Stimulated activated CD4-positive, alpha-beta T cell treated with anti-CD3 and anti-CD28 coated beads, Interleukin-12 subunit alpha, Interleukin-12 subunit beta, amount 100 ng/mL, for 4 hours (primary cell): Measurements from ENCODE around the gene SHISA8.
"Not testable (repeated sequence)": the region's sequence is repeated elsewhere in the genome, so short reads cannot be mapped to it uniquely, and the experiment has no call there.

Experiments used
- DNase-seq: peaks from one replicate; pipeline ENCODE4 v3.0.0-alpha.2; 2020

Gene SHISA8

DNA sequence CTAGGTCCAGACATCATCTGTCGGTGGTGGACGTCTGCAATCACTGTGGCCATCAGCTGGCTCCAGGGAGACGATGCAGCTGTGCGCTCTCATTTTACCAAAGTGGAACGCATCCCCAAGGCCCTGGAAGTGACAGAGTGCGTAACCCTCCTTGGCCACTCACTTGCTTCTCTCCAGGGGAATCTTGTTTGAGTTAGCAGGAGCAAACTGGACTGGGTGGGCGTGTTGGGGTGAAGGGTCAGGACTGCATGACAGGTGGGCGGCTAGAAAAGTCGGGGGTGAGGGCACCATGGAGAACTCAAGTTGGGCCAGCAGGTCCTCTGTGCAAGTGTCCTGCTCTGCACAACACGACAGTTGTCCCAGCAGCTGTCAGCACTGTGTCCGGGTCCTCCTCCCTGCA lies 16.2 kb downstream of the SHISA8 start:
- no peak for DNase-seq

DNA sequence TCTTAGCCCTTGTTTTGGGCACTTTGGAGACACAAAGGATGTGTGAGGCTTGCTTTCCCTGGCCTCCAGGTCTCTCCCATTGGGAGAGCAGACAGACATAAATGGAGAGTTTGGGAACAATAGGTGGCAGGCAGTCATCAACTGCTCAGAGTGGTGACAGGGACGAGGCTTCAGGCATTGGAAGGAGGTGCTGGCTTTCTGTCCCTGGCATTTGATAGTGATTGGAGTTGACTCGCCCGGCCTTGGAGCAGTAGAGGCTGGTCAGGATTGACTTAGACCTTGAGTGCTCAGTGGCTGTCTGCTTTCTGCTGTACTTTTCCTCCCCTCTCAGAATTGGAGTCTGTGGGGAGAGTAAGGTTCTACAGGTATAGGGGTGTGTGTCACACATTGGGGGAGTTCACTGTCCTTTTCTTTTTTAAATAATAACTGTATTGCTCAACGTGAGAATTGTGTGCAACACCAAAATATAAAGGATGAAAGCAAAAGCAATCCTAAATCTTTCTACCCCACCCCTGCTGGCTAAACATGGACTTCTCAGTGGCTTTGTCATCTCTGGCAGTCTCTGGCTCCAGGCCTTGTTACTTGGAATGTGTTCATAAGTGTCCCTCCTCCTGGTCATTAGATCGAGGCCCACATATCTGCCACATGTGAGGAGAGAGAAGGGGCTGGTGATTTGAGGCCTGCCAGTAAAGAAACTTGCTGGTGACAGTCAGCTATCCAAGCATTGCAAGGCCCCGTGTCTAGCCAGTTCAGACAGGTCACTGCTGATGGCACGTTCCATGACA lies 21.1 kb downstream of the SHISA8 start:
- DNase-seq, result no peak

DNA sequence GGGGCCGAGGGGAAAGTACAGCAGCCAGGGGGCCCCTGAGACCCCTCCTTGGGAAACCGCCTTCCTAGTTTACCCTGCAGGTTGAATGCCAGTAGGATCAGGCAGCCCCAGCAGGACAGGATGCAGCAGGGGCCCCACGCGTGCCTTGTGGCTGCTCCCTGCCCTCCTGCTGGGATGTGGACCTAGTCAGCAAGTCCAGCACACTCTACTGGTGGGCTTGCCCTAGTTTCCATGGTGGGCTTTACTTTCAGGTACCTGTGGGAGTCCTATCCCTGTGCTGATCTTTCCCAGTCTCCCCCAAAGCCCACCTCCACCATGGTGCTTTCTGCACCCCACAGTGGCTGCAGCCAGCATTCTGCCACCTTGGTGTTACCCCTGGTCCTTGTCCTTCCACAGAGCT lies 22.2 kb downstream of the SHISA8 start:
- no peak for DNase-seq

DNA sequence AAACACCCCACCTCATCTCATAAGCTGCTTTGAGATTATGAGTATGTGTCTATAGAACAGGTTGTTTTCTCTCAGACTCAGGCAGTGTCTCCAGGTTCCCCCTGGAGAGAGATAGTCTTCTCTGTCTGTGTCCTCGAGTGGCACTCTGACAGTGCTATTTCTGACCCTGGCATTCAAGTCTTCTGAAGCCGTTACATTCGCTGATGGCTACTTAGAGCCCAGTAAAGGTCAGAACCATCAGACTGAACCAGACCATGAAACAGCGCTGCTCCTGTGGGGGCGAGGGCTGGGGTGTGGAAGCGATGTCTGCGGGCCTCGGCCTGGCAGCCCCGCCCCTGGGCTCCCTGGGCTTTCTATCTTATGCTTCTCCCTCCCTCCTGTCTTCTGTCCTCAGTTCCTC lies 23.5 kb downstream of the SHISA8 start:
- no peak for DNase-seq

DNA sequence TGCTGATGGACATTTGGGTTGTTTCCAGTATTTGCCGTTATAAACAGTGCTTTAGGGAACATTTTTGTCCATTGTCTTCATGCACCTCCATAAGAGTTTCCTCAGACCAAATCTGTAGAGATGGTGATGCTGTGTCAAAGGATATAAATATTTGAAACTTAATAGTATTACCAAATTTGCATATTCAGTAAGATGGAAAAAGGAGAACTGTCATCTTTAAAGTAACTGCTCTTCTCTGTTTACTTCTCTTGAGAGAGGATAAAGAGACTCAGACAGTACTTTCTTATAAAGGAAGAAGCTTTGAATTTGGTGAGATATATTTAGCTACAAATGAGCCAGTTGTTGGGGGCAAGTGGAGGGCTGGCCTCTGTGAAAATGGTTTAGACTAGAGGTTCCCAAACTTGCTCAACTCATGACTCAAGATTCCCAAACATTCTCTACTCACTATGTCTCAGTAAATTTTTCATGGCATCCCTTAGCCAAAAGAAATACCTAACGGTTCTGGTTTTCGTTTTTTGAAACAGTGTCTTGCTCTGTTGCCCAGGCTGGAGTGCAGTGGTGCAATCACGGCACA lies 26.2 kb downstream of the SHISA8 start:
- no peak for DNase-seq

DNA sequence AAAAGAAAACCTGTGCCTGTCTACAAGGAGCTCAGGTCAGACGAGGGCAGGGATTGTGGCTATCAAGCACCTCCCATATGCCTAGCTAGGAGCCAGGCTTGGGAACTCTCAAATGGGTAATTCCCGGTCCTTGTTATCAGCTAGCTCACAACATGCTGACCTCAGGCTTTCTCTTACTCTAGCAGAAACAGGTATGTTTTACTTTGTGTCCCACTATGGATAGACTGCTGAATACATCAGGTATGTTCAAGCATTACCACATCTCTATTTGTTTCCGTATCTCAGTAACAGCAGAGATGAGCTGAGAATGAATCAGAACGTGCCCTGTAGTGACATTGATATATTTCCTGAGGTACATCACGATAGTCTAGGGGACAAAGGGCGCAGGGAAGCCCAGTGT lies 29.4 kb downstream of the SHISA8 start:
- DNase-seq, result no peak

DNA sequence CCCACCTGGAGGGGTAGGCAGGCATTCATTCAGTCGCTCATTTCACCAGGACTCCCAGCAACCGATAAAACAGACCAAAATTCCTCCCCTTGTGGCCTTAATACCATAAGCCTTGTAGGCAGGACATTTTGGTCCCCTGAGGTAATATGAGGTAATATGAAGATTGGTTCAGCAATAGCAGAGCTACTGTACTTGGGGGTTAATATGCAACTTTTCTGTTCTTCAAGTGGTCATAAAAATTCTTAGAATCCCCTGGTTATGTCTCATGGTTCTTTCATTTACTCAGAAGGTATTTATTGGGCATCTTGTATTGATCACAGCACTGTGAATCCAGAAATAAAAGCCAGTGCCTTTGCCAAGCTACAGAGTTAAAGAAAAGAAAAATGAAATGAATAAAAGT lies 29.8 kb downstream of the SHISA8 start:
- no peak for DNase-seq

DNA sequence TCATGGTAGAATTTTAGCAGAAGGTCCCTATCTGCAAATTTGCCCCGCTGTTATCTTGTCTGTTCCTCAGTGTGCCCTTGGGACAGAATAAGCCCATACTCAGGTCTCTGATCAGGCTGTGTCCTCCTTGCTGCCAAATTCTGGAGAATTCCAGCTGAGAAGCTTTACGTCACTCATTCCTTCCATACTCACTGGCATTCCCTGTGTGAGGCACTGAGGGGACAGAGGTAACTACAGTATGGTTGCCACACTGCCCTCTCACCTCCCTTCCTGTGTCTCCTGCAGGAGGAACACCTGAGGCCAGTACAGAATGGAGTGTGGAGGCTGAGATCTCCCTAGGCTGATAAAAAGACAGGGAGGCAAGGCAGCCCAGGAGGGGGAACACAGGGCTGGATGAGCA lies 31.5 kb downstream of the SHISA8 start:
- DNase-seq, result no peak

DNA sequence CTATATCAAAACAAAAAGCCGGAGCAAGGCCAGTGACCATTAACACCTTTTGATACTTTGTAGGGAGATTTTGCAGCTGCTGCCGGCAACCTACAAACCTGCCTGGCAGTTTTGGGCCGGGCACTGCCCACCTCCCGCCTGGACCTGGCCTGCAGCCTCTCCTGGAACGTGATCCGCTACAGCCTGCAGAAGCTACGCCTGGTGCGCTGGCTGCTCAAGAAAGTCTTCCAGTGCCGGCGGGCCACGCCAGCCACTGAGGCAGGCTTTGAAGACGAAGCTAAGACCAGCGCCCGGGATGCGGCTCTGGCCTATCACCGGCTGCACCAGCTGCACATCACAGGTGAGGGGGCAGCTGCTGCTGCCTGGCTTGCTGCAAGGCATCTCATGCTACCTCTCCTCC lies 34.2 kb downstream of the SHISA8 start:
- DNase-seq, result no peak

DNA sequence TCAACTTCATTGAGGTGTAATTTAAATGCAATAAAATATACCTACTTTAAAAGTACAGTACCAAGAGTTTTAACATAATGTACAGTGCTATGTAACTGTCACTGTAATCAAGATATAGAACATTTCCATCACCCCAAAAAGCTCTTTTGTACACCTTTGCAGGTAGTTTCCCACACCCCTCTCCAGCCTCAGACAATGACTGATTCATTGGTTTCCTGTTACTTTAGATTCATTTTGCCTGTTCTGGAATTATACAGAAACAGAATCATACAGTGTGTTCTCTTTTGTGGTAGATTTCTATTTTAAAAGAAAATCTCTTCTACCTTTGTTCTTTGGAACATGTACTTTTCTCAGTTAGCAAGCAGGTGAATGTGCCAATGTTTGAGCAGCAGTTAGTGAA lies 38.2 kb downstream of the SHISA8 start:
- DNase-seq, result no peak

DNA sequence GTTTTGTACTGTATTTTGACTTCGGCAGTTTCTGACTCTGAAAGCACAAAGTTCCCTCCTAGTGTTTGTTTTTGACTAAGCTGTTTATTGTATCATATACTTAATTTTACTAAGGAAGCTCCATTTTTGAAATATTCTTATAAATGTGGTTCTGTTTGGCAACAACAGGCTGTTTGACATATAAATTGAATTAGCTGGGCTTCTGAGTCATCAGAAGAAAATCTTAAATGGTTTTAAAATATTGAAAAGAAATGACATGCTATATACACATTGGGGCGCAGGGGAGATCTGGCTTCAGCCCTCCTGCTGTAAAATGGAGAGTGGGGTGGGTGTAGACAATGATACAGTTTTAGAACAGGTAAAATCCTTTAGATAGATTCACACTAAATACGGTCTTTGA lies 38.6 kb downstream of the SHISA8 start:
- DNase-seq, result no peak

DNA sequence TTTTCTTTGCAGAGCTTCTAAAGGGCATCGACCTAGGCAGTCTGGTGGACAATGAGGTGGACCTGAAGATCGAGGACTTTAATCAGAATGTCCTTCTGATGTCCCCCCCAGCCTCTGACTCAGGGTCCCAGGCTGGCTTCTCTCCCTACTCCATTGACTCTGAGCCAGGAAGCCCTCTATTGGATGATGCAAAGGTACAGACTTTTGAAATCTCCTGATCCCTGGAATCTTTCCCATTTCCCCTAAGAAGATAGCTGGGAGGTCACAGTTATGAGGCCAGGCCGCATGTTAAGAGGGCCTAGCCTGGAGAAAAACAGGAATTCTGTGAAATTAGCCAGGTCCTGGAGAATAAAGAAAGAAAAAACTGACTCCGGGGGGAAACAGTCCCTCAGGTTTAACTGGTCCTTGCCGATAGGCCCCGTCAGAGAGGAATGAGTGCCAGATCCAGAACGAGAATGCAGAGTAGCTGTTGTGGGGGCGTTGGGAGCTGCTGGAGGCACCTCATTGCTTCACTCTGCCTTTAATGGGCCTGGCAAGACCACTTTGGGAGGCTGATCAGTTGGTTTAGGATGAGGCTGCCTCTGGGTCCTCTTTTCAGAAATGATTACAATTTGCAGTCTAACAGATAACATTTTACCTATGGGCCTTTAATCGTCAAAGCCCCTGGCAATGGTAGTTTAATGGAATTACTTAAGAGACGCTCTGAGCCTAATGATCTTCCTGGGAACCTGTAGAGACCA lies 39.2 kb downstream of the SHISA8 start:
- no peak for DNase-seq

DNA sequence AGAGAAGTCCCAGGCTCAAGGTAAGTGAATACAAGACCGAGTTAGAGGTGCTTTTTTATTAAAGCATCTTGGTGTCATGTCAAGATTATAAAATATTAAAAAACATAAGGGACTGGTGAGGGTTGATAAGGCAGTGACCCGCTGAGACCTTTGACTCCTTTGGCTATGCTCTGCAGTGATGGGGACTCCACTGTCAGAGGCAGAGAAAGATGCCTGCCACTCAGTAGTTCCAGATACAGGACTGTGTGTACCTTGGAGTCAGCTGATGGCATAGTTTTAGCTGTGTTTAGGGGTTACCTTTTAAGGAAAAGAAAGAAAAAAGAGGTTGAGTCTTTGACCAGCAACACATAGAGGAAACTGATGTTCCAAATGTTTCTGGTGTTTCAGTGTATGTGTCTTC lies 40.8 kb downstream of the SHISA8 start:
- DNase-seq, result no peak

DNA sequence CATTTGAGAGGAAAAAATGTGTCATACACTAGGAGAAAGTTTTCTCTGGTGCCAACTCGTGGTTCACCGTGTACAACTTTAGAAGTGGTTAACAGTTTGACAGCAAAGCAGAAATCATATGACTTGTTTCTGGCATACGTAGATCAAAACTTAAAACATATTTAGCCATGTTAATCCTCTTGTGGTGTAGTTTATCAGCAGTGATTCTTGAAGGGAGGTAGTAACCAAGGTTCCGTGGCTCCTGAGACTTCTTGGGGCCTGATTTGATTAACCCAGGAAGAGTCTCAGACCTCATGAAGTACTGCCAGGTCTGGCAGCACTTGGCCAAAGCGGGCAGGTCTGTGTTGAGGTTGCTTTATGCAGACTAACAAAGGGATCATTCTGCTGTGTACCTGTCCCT lies 41.5 kb downstream of the SHISA8 start:
- no peak for DNase-seq

DNA sequence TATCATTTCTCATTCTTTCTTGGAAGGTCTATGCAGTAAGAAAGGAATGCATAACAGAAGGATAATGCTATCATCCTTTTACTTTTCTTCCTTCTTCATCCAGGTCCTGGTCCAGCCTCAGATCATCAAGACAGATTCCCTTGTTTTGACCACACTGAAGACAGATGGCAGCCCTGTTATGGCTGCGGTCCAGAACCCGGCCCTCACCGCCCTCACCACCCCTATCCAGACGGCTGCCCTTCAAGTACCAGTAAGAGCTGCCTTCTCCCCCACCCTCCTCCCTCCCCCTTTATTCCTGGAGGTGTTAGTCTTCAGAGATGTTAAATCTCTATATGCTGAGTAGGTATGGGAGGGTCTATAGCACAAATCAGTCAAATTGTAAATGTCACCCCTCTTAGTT lies 44.1 kb downstream of the SHISA8 start:
- DNase-seq, result no peak

DNA sequence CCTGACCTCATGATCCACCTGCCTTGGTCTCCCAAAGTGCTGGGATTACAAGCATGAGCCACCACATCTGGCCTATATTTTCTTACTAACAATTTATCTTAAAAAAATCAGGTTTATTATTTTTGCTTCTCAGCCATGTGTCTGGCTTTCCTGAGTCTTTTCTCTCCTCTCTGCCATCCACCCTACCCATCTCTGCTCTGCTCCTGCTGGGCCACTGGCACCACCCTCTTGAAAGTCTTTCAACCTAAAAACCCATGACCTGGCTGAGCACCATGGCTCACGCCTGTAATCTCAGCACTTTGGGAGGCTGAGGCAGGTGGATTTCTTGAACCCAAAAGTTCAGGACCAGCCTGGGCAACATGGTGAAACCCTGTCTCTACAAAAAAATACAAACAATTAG lies 44.8 kb downstream of the SHISA8 start:
- not testable (repeated sequence) for DNase-seq

DNA sequence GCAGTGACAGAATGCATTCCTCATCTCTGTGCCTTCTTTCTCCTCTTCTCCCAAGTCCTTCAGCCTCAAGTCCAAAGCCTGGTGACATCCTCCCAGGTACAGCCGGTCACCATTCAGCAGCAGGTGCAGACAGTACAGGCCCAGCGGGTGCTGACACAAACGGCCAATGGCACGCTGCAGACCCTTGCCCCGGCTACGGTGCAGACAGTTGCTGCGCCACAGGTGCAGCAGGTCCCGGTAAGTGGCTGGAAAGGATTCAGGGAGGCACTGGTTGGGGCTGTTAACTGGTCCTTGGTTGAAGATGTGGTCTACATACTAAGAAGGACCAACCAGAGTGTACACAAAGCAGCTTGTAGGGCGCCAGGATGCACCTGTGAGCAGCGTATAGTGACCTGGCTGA lies 46.3 kb downstream of the SHISA8 start:
- no peak for DNase-seq

DNA sequence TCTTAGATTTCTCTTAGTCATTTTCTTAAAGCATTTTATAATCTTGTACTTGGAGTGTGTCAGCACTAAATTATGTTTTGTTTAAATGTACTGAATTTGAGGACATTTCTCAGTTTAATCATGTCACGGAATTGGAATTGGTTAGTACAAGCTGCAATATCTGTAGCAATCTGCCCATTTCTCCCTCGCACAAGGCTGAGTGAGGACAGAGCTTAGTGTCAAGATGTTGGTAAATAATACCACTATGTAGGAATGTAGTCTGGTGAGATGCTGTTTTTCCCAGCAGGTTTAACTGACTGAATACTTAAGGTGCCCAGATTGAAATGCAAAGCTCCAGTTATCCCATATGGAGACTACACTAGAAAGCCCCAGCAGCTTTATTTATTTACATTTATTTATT lies 51.4 kb downstream of the SHISA8 start:
- no peak for DNase-seq

DNA sequence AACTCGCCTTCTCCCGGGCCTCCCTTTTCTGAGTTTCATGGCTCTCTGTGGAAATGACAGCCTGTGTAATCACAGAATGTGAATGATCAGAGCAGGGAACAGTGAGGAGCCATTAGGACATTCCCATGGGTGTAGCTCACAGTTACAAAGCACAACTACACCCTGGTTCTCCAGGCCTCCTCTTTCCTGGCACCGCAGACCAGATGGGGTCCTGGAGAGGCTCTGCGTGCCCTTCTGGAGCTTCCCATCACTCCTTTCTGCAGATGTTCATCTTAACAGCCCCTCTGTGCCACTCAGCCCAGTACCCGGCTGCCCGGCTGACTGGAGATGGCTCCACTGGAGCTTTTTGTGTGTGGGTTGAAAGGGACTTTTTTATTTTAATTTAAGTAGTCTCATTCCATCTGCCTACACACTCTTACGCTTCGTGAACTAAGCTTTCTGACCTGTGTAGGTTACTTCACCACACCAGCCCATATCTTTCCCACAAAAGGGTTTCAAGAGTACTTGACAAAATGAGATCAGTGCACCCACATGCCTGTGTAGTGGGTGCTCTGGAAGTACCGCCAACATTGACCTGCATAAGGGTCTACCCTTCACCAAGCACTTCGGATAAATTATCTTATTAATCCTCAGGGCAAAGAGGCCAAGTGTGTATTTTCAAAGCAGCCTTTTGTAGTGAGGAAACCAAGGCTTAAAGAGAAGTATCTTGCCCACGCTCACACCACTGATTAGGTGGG lies 52.2 kb downstream of the SHISA8 start:
- DNase-seq, result peak; percentile 53

DNA sequence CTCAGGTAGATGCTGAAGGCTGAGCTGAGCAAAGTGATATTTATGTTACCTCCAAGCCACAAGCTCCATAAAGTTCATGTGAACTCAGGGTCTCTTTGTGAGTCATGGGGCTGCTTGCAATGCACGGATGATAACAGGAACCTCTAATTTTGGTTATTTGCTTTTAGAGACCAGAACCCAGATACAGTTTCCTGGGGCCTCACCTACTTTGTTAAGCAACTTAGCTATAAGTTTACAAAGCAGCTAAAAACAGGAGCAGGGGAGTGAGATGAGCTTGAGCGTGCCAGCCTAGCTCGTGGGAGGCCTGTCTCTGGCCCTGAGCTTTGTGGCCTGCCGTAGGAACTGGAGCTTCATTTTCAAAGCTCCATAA lies 52.7 kb downstream of the SHISA8 start:
- DNase-seq, result peak; percentile 37
